Retinal pigment epithelial cell (primary cell): ENCODE data around the gene CAMTA2.

ENCODE experiments used
- DNase-seq: peaks from one replicate; pipeline ENCODE4 v3.0.0-alpha.2; 2010; ENCODE audit warnings: low read depth
- H3K4me3 ChIP-seq: 2 replicates; pipeline ENCODE4 v1.5.1; 2011; ENCODE audit warnings: mild to moderate bottlenecking, low read length, control low read depth, moderate library complexity
- TF ChIP-seq, protein P1 (sequence below): conservative IDR thresholded peaks from 2 replicates; pipeline ENCODE4 v1.5.1; 2011; ENCODE audit warnings: low read depth, low read length, control low read depth, inconsistent platforms

CAMTA2 gene

GRCh38 chr17:5002121-5002788 is 14.8 kb upstream of the CAMTA2 start:
- TF ChIP-seq, protein P1, sequence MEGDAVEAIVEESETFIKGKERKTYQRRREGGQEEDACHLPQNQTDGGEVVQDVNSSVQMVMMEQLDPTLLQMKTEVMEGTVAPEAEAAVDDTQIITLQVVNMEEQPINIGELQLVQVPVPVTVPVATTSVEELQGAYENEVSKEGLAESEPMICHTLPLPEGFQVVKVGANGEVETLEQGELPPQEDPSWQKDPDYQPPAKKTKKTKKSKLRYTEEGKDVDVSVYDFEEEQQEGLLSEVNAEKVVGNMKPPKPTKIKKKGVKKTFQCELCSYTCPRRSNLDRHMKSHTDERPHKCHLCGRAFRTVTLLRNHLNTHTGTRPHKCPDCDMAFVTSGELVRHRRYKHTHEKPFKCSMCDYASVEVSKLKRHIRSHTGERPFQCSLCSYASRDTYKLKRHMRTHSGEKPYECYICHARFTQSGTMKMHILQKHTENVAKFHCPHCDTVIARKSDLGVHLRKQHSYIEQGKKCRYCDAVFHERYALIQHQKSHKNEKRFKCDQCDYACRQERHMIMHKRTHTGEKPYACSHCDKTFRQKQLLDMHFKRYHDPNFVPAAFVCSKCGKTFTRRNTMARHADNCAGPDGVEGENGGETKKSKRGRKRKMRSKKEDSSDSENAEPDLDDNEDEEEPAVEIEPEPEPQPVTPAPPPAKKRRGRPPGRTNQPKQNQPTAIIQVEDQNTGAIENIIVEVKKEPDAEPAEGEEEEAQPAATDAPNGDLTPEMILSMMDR, result no peak
- DNase-seq, result no peak
- no peak overlapping the region for H3K4me3 ChIP-seq

GRCh38 chr17:5000237-5000639 is 12.8 kb upstream of the CAMTA2 start:
- H3K4me3 ChIP-seq, result no peak overlapping the region
- TF ChIP-seq, protein P1, result no peak
- DNase-seq, result no peak

- no peak for DNase-seq
- H3K4me3 ChIP-seq, result peak overlapping the region; percentile 96
- TF ChIP-seq, protein P1, result no peak
These were observed 12.1 kb upstream of the CAMTA2 start for GRCh38 chr17:4999430-5000093.

DNA sequence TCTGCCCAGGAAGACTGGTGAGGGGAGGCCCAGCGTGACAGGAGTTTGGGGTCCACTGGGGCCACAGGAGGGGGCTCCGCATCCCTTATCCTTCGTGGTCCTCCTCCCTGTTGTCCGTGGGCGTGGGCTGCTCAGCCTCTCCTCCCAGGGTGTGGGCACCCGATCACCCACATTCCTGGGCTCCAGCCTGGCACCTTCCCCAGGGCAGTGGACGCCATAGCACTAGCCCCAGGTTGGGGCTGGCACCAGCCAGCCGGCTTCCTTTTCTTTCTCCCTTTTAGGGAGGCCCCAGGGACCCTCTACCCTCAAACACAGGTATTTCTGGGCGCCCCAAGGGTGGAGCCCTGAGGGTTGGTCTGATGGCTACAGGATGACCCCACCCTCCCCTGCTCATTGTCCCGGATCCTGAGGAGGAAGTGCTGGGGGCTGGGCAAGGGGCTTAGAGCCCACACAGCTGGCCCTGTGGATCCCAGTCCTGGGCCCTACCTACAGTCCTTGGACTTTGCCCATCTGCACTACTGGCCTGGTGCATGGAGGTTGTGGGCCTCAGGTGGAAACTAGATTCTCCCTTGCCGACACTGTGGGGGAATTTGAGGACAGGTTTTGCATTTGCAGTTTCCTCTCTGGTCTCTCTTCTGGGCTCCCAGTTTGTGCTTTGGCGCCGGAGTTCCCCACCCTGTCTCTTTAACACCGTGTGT is 11.4 kb upstream of the CAMTA2 start:
- TF ChIP-seq, protein P1, result no peak
- H3K4me3 ChIP-seq, result peak overlapping the region; percentile 96
- DNase-seq, result no peak

- TF ChIP-seq, protein P1, result no peak
- DNase-seq, result no peak
- peak overlapping the region; percentile 96 for H3K4me3 ChIP-seq
These were observed 10.7 kb upstream of the CAMTA2 start for GRCh38 chr17:4998027-4998731.

- peak within 1 kb of the TSS; percentile 96 for H3K4me3 ChIP-seq
- TF ChIP-seq, protein P1, result no peak
- peak; percentile 47 for DNase-seq
These were observed 10.0 kb upstream of the CAMTA2 start, which contains the start of the genes INCA1 and KIF1C for GRCh38 chr17:4997302-4998026. TSS of gene INCA1 (minus strand) at chr17:4997522. CDS start at chr17:4994437, 3,085 bp downstream. TSS of gene KIF1C (plus strand) at chr17:4997950. CDS start at chr17:5000247, 2,297 bp downstream.
